Gastroesophageal sphincter (tissue), 3 donors: ENCODE measurements around the gene IFNA5.

Source experiments
- EP300 ChIP-seq: sonication (generic); formaldehyde crosslinking; IDR thresholded peaks from one replicate; pipeline ENCODE4 v1.6.1; 2017; ENCODE audit warnings: antibody characterized with exemption, mild to moderate bottlenecking
- POLR2A ChIP-seq, 2 donors: fragments of 450-650 bp; IDR thresholded peaks; one replicate each; pipeline ENCODE4 v1.6.1; 2017; ENCODE audit warnings: antibody characterized with exemption in 2 of 2, mild to moderate bottlenecking in 2 of 2, moderate library complexity in 1 of 2
- POLR2AphosphoS5 ChIP-seq: sonication (generic); formaldehyde crosslinking; IDR thresholded peaks from one replicate; pipeline ENCODE4 v1.6.1; 2017; ENCODE audit warnings: antibody characterized with exemption
- TF ChIP-seq, protein P1 (sequence below), 4 experiments: fragments of 200-600 bp in 2 of 4; fragments of 450-650 bp in 2 of 4; sonication (generic) in 1 of 4; IDR thresholded peaks; one replicate each; pipeline ENCODE4 v1.5.1; 2017 to 2019; ENCODE audit warnings: antibody characterized with exemption in 4 of 4, mild to moderate bottlenecking in 2 of 4, moderate library complexity in 2 of 4

- no peak for TF ChIP-seq POLR2AphosphoS5
- TF ChIP-seq, protein P1, sequence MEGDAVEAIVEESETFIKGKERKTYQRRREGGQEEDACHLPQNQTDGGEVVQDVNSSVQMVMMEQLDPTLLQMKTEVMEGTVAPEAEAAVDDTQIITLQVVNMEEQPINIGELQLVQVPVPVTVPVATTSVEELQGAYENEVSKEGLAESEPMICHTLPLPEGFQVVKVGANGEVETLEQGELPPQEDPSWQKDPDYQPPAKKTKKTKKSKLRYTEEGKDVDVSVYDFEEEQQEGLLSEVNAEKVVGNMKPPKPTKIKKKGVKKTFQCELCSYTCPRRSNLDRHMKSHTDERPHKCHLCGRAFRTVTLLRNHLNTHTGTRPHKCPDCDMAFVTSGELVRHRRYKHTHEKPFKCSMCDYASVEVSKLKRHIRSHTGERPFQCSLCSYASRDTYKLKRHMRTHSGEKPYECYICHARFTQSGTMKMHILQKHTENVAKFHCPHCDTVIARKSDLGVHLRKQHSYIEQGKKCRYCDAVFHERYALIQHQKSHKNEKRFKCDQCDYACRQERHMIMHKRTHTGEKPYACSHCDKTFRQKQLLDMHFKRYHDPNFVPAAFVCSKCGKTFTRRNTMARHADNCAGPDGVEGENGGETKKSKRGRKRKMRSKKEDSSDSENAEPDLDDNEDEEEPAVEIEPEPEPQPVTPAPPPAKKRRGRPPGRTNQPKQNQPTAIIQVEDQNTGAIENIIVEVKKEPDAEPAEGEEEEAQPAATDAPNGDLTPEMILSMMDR (IDR thresholded peaks at IDR 0.05): no peak
- no peak for TF ChIP-seq POLR2A (IDR thresholded peaks at IDR 0.05)
- no peak for TF ChIP-seq EP300
These were observed 45.7 kb upstream of the IFNA5 start, which contains the start of gene IFNA6 for GRCh38 chr9:21350787-21351186.
